WTC11 (cell line): Measurements from ENCODE around the gene HYCC2. TPM values are rescaled to one million over a fixed set of nuclear protein-coding genes. Genes with fewer than 3 reads are reported as not detected.

Experiments used
- ATAC-seq: fragments of 200-7000 bp; cut with Tn5 transposase; 2 replicates; pipeline ENCODE4 v1.10.0; 2021; ENCODE audit warnings: mild to moderate bottlenecking, moderate library complexity
- Bru-seq: library from RNA; stranded (reverse); fragments of 400-500 nt; gene quantifications from one replicate; lab custom pipeline; 2021; lab: Mats Ljungman, UMichigan
- CTCF ChIA-PET: fragments of 300-600 bp; sonication (Branson Sonifier 250); formaldehyde crosslinking; loops from one replicate; lab custom pipeline; 2021; ENCODE audit warnings: antibody characterized with exemption; lab: Charles Lee
- POLR2A ChIA-PET: fragments of 350-600 bp; sonication (Branson Sonifier 250); formaldehyde crosslinking; loops from one replicate; lab custom pipeline; 2021; ENCODE audit warnings: antibody characterized with exemption; lab: Charles Lee
- DNase-seq: peaks from one replicate; pipeline ENCODE4 v3.0.0; 2021; ENCODE audit warnings: low spot score
- H3K27ac Mint-ChIP-seq: 2 replicates; pipeline ENCODE4 v1.8.0; 2021; ENCODE audit warnings: mixed read lengths
- H3K27me3 Mint-ChIP-seq: 2 replicates; pipeline ENCODE4 v1.8.0; 2021; ENCODE audit warnings: low read depth, mild to moderate bottlenecking, moderate library complexity, mixed read lengths
- H3K36me3 Mint-ChIP-seq: 2 replicates; pipeline ENCODE4 v1.8.0; 2021; ENCODE audit warnings: mixed read lengths
- H3K4me1 Mint-ChIP-seq: 2 replicates; pipeline ENCODE4 v1.8.0; 2022; ENCODE audit warnings: mixed read lengths
- H3K4me3 Mint-ChIP-seq: 2 replicates; pipeline ENCODE4 v1.8.0; 2021; ENCODE audit warnings: mild to moderate bottlenecking, moderate library complexity, mixed read lengths
- H3K9me3 Mint-ChIP-seq: 2 replicates; pipeline ENCODE4 v1.8.0; 2021; ENCODE audit warnings: mixed read lengths
- CREM ChIP-seq: sonication (generic); formaldehyde crosslinking; IDR thresholded peaks from 2 replicates; pipeline ENCODE4 v1.8.1; 2022; ENCODE audit warnings: mild to moderate bottlenecking, missing genetic modification reagents, moderate library complexity
- ETV6 ChIP-seq: sonication (generic); formaldehyde crosslinking; IDR thresholded peaks from 2 replicates; pipeline ENCODE4 v1.8.1; 2022; ENCODE audit warnings: mild to moderate bottlenecking, missing genetic modification reagents
- FOXK1 ChIP-seq: sonication (generic); formaldehyde crosslinking; IDR thresholded peaks from 2 replicates; pipeline ENCODE4 v1.8.0; 2022; ENCODE audit warnings: mild to moderate bottlenecking, moderate library complexity, missing genetic modification reagents
- FOXP1 ChIP-seq: sonication (generic); formaldehyde crosslinking; IDR thresholded peaks from 2 replicates; pipeline ENCODE4 v1.8.0; 2022; ENCODE audit warnings: missing genetic modification reagents, mild to moderate bottlenecking, moderate library complexity, borderline replicate concordance
- GABPB1 ChIP-seq: sonication (generic); formaldehyde crosslinking; IDR thresholded peaks from 2 replicates; pipeline ENCODE4 v1.8.1; 2023; ENCODE audit warnings: mild to moderate bottlenecking, missing genetic modification reagents
- GRHL2 ChIP-seq: fragments of 250-450 bp; sonication (Bioruptor Pico); IDR thresholded peaks from 2 replicates; pipeline ENCODE4 v1.8.0; 2022; ENCODE audit warnings: mild to moderate bottlenecking, moderate library complexity; ENCODE audit not compliant: insufficient replicate concordance, severe bottlenecking
- MAX ChIP-seq: sonication (generic); formaldehyde crosslinking; IDR thresholded peaks from 2 replicates; pipeline ENCODE4 v1.8.0; 2022; ENCODE audit warnings: mild to moderate bottlenecking, missing genetic modification reagents
- NFE2L1 ChIP-seq: sonication (generic); formaldehyde crosslinking; IDR thresholded peaks from 2 replicates; pipeline ENCODE4 v1.8.1; 2023; ENCODE audit warnings: missing genetic modification reagents
- NFYB ChIP-seq: sonication (generic); formaldehyde crosslinking; conservative IDR thresholded peaks from 2 replicates; pipeline ENCODE4 v1.8.0; 2022; ENCODE audit warnings: low read depth, missing genetic modification reagents
- NR3C1 ChIP-seq: sonication (generic); formaldehyde crosslinking; conservative IDR thresholded peaks from 2 replicates; pipeline ENCODE4 v1.8.1; 2023; ENCODE audit warnings: low read depth, mild to moderate bottlenecking, missing genetic modification reagents
- SMAD3 ChIP-seq: sonication (generic); formaldehyde crosslinking; IDR thresholded peaks from 2 replicates; pipeline ENCODE4 v1.8.0; 2022; ENCODE audit warnings: missing genetic modification reagents, mild to moderate bottlenecking, borderline replicate concordance
- SOX15 ChIP-seq: fragments of 250-450 bp; sonication (Bioruptor Pico); IDR thresholded peaks from 2 replicates; pipeline ENCODE4 v1.9.0; 2021; ENCODE audit warnings: mild to moderate bottlenecking
- SP1 ChIP-seq: sonication (generic); formaldehyde crosslinking; conservative IDR thresholded peaks from 2 replicates; pipeline ENCODE4 v1.8.1; 2022; ENCODE audit warnings: missing genetic modification reagents
- USF2 ChIP-seq: sonication (generic); formaldehyde crosslinking; IDR thresholded peaks from 2 replicates; pipeline ENCODE4 v1.8.1; 2023; ENCODE audit warnings: mild to moderate bottlenecking, missing genetic modification reagents, moderate library complexity
- ZMAT4 ChIP-seq: fragments of 250-450 bp; sonication (Bioruptor Pico); IDR thresholded peaks from 2 replicates; pipeline ENCODE4 v1.9.0; 2021; ENCODE audit warnings: mild to moderate bottlenecking
- ZNF396 ChIP-seq: fragments of 250-450 bp; sonication (Bioruptor Pico); IDR thresholded peaks from 2 replicates; pipeline ENCODE4 v1.8.0; 2021; ENCODE audit warnings: mild to moderate bottlenecking, moderate library complexity, borderline replicate concordance
- long read RNA-seq, 3 experiments: library from RNA in 1 of 3; library from capped mRNA in 1 of 3; library from polyadenylated mRNA in 1 of 3; unstranded in 2 of 3; stranded (forward) in 1 of 3; transcript quantifications; one replicate each; pipeline ENCODE4 v2.0.0, GENCODE V29; 2021
- total RNA-seq: library from RNA; stranded (reverse); gene quantifications from 3 replicates; pipeline ENCODE4 v1.2.3, GENCODE V29; 2021
- TF ChIP-seq, protein P1 (sequence below): sonication (generic); formaldehyde crosslinking; IDR thresholded peaks from 2 replicates; pipeline ENCODE4 v1.8.0; 2022; ENCODE audit warnings: missing genetic modification reagents
- TF ChIP-seq, protein P2 (sequence below): fragments of 250-450 bp; sonication (Bioruptor Pico); IDR thresholded peaks from 2 replicates; pipeline ENCODE4 v2.1.2; 2022; ENCODE audit warnings: mild to moderate bottlenecking, moderate library complexity

Gene HYCC2
- 8.8 to 10.4 TPM (median 9.1 TPM) in 3 replicates for total RNA-seq
- percentile 56 among the genes with signal in this experiment for Bru-seq, nascent RNA
- long read RNA-seq, experiment 1, full-length matches to known transcripts = 11 of 28 reads
- long read RNA-seq, experiment 1, partial matches to known transcripts = 0 of 28 reads
- long read RNA-seq, experiment 1, other reads (novel, unspliced or antisense) = 17 of 28 reads
- long read RNA-seq, experiment 2, partial matches to known transcripts = 0 of 3 reads
- long read RNA-seq, experiment 2, other reads (novel, unspliced or antisense) = 3 of 3 reads
- long read RNA-seq, experiment 3, full-length matches to known transcripts = 1 of 3 reads
- long read RNA-seq, experiment 3, partial matches to known transcripts = 0 of 3 reads
- long read RNA-seq, experiment 3, other reads (novel, unspliced or antisense) = 2 of 3 reads

GRCh38 chr2:201071479-201072200 lies at the start of gene HYCC2, which contains the start of gene NDUFB3:
TSS of gene HYCC2 (minus strand) at chr2:201071671. CDS start at chr2:201024009, 47,662 bp downstream.
TSS of gene NDUFB3 (plus strand) at chr2:201072001. CDS start at chr2:201078883, 6,882 bp downstream.
- Mint-ChIP-seq H3K4me1 (peaks cover 17% of the 10 kb centered on the region), H3K27ac (peak within 1 kb of the TSS; percentile 93), H3K27me3 (no peaks in the 10 kb centered on the region), H3K9me3 (no peaks in the 10 kb centered on the region), H3K36me3 (no peaks in the 10 kb centered on the region), H3K4me3 (peak within 1 kb of the TSS; percentile 95)
- peak; percentile 89 for DNase-seq
- peak; percentile 98 for ATAC-seq
- ChIA-PET CTCF (interaction anchor here (1.2 to 3.3 kb wide), 4 partner anchors 55 to 161 kb away, joined by 3 to 15 read pairs (median 4); partner anchors contain the start of gene ORC2), POLR2A (no interaction called here)
- TF ChIP-seq NR3C1 (CRISPR knock-in tag) (no peak), FOXK1 (CRISPR knock-in tag) (peak; percentile 90), ZMAT4 (peak; percentile 51; the same call in 1 of the 2 replicates), MAX (CRISPR knock-in tag) (peak; percentile 14; the same call in 1 of the 2 replicates), USF2 (CRISPR knock-in tag) (peak; percentile 25; the same call in 1 of the 2 replicates), SOX15 (CRISPR knock-in tag) (no peak), CREM (CRISPR knock-in tag) (peak; percentile 80), NFE2L1 (CRISPR knock-in tag) (no peak), FOXP1 (peak; percentile 18; the same call in 1 of the 2 replicates), SP1 (CRISPR knock-in tag) (peak; percentile 94), ZNF396 (CRISPR knock-in tag) (no peak), NFYB (CRISPR knock-in tag) (peak; percentile 90), GRHL2 (no peak), ETV6 (CRISPR knock-in tag) (peak; percentile 80), GABPB1 (CRISPR knock-in tag) (peak; percentile 92), SMAD3 (CRISPR knock-in tag) (0 out of 2 replicates have a peak, but pooled peaks have one; percentile 54)
- TF ChIP-seq, protein P1, sequence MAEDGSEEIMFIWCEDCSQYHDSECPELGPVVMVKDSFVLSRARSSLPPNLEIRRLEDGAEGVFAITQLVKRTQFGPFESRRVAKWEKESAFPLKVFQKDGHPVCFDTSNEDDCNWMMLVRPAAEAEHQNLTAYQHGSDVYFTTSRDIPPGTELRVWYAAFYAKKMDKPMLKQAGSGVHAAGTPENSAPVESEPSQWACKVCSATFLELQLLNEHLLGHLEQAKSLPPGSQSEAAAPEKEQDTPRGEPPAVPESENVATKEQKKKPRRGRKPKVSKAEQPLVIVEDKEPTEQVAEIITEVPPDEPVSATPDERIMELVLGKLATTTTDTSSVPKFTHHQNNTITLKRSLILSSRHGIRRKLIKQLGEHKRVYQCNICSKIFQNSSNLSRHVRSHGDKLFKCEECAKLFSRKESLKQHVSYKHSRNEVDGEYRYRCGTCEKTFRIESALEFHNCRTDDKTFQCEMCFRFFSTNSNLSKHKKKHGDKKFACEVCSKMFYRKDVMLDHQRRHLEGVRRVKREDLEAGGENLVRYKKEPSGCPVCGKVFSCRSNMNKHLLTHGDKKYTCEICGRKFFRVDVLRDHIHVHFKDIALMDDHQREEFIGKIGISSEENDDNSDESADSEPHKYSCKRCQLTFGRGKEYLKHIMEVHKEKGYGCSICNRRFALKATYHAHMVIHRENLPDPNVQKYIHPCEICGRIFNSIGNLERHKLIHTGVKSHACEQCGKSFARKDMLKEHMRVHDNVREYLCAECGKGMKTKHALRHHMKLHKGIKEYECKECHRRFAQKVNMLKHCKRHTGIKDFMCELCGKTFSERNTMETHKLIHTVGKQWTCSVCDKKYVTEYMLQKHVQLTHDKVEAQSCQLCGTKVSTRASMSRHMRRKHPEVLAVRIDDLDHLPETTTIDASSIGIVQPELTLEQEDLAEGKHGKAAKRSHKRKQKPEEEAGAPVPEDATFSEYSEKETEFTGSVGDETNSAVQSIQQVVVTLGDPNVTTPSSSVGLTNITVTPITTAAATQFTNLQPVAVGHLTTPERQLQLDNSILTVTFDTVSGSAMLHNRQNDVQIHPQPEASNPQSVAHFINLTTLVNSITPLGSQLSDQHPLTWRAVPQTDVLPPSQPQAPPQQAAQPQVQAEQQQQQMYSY = no peak
- TF ChIP-seq, protein P2, sequence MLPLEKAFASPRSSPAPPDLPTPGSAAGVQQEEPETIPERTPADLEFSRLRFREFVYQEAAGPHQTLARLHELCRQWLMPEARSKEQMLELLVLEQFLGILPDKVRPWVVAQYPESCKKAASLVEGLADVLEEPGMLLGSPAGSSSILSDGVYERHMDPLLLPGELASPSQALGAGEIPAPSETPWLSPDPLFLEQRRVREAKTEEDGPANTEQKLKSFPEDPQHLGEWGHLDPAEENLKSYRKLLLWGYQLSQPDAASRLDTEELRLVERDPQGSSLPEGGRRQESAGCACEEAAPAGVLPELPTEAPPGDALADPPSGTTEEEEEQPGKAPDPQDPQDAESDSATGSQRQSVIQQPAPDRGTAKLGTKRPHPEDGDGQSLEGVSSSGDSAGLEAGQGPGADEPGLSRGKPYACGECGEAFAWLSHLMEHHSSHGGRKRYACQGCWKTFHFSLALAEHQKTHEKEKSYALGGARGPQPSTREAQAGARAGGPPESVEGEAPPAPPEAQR (CRISPR knock-in tag) = no peak
